ENCODE measurements around the gene SLC30A1.

DNA sequence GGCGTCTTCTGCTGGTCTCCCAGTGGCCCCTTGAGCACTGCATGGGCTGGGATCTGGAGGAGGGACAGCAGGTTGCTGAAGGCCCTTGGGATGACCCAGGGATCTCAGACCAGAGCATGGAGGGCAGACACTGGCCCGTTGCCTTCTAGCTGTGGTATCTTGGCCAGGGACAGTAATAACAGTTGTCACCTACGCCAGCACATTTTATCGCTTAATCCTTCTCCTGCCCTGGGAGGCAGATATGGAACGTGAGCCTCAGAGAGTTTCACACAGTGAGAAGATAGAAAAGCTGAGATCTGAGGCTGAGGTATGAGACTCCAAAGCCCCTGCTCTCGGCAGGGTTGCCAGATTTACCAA is 46.9 kb downstream of the SLC30A1 start:
- TF ChIP-seq, protein P1, sequence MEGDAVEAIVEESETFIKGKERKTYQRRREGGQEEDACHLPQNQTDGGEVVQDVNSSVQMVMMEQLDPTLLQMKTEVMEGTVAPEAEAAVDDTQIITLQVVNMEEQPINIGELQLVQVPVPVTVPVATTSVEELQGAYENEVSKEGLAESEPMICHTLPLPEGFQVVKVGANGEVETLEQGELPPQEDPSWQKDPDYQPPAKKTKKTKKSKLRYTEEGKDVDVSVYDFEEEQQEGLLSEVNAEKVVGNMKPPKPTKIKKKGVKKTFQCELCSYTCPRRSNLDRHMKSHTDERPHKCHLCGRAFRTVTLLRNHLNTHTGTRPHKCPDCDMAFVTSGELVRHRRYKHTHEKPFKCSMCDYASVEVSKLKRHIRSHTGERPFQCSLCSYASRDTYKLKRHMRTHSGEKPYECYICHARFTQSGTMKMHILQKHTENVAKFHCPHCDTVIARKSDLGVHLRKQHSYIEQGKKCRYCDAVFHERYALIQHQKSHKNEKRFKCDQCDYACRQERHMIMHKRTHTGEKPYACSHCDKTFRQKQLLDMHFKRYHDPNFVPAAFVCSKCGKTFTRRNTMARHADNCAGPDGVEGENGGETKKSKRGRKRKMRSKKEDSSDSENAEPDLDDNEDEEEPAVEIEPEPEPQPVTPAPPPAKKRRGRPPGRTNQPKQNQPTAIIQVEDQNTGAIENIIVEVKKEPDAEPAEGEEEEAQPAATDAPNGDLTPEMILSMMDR (IDR thresholded peaks at IDR 0.05 in 4 of 5, conservative IDR thresholded peaks at IDR 0.05 in 1 of 5) = no peak
- no peak for TF ChIP-seq POLR2A (IDR thresholded peaks at IDR 0.05)
